ENCODE data around the gene MSH5.
"Not testable (repeated sequence)": the region's sequence is repeated elsewhere in the genome, so short reads cannot be mapped to it uniquely, and the experiment has no call there.

The MSH5 gene

GRCh38 chr6:31739639-31740396 is at the start of gene MSH5:
Gene MSH5, plus strand, starts transcription at chr6:31740005. Its CDS starts 462 bp downstream, at chr6:31740467.
- peak; percentile 99 for DNase-seq

GRCh38 chr6:31690231-31691077 is 49.4 kb upstream of the MSH5 start:
- no peak for DNase-seq

GRCh38 chr6:31691078-31691463 is 48.7 kb upstream of the MSH5 start:
- no peak for DNase-seq

GRCh38 chr6:31691564-31692108 is 48.2 kb upstream of the MSH5 start:
- no peak for DNase-seq

GRCh38 chr6:31692353-31692752 is 47.5 kb upstream of the MSH5 start:
- no peak for DNase-seq

GRCh38 chr6:31692886-31693285 is 46.9 kb upstream of the MSH5 start:
- no peak for DNase-seq

- DNase-seq = no peak
Measured at GRCh38 chr6:31693535-31693934, 46.3 kb upstream of the MSH5 start.

- no peak for DNase-seq
Measured at GRCh38 chr6:31697555-31697954, 42.2 kb upstream of the MSH5 start.

- no peak for DNase-seq
Measured at GRCh38 chr6:31700740-31701401, 38.9 kb upstream of the MSH5 start.

- DNase-seq = no peak
Measured at GRCh38 chr6:31701666-31702404, 38.0 kb upstream of the MSH5 start.

GRCh38 chr6:31702405-31702818 is 37.4 kb upstream of the MSH5 start:
- no peak for DNase-seq

- peak; percentile 93 for DNase-seq
Measured at GRCh38 chr6:31702819-31703716, 36.7 kb upstream of the MSH5 start, which contains the start of gene ABHD16A. Gene ABHD16A, minus strand, starts transcription at chr6:31703324. Its CDS starts 43 bp downstream, at chr6:31703281.

- DNase-seq = no peak
Measured at GRCh38 chr6:31705931-31706330, 33.9 kb upstream of the MSH5 start.

GRCh38 chr6:31706599-31706998 is 33.2 kb upstream of the MSH5 start, which contains the start of gene LY6G6F:
Gene LY6G6F, plus strand, starts transcription at chr6:31706866. Its CDS starts 41 bp downstream, at chr6:31706907.
- DNase-seq = no peak

- DNase-seq = no peak
Measured at GRCh38 chr6:31707701-31708100, 32.1 kb upstream of the MSH5 start.

GRCh38 chr6:31708224-31708623 is 31.6 kb upstream of the MSH5 start:
- DNase-seq = no peak

- not testable (repeated sequence) for DNase-seq
Measured at GRCh38 chr6:31709157-31709556, 30.6 kb upstream of the MSH5 start.

- DNase-seq = no peak
Measured at GRCh38 chr6:31710523-31711219, 29.1 kb upstream of the MSH5 start.

- no peak for DNase-seq
Measured at GRCh38 chr6:31711233-31711632, 28.6 kb upstream of the MSH5 start.

- no peak for DNase-seq
Measured at GRCh38 chr6:31712296-31712695, 27.5 kb upstream of the MSH5 start.

- DNase-seq = no peak
Measured at GRCh38 chr6:31713465-31713864, 26.3 kb upstream of the MSH5 start.

Data from NCI-H2227 treated with DMSO at 0.1 percent for 48 hours (cell line).